Gastroesophageal sphincter (tissue), 4 donors: Measurements from ENCODE around the gene ADRA2A. TPM values are rescaled to one million over a fixed set of nuclear protein-coding genes. Genes with fewer than 3 reads are reported as not detected.

Source experiments
- ATAC-seq: fragments of 150-250 bp; one replicate; pipeline ENCODE4 v1.9.1; 2016; ENCODE audit warnings: mild to moderate bottlenecking, moderate library complexity
- H3K27ac ChIP-seq, 4 donors: fragments of 200-600 bp; sonication (generic) in 3 of 4; 1 replicate in 3 of 4; 2 replicates in 1 of 4; pipeline ENCODE4 v1.5.1; 2016 to 2019
- H3K27me3 ChIP-seq: fragments of 200-600 bp; sonication (generic); one replicate; pipeline ENCODE4 v1.5.1; 2019
- H3K36me3 ChIP-seq, 2 donors: fragments of 200-600 bp; sonication (generic); one replicate each; pipeline ENCODE4 v1.5.1; 2019; ENCODE audit warnings: control low read depth in 1 of 2
- H3K4me1 ChIP-seq, 3 donors: fragments of 200-600 bp; sonication (generic); 1 replicate in 2 of 3; 2 replicates in 1 of 3; pipeline ENCODE4 v1.5.1; 2016 to 2019; ENCODE audit warnings: control low read depth in 2 of 3
- H3K4me3 ChIP-seq, 2 donors: fragments of 200-600 bp; sonication (generic); one replicate each; pipeline ENCODE4 v1.5.1; 2019; ENCODE audit warnings: mild to moderate bottlenecking in 1 of 2, moderate library complexity in 1 of 2
- H3K9me3 ChIP-seq, 3 donors: fragments of 200-600 bp; sonication (generic); one replicate each; pipeline ENCODE4 v1.5.1; 2017 to 2019; ENCODE audit warnings: control low read depth in 2 of 3
- EP300 ChIP-seq: sonication (generic); formaldehyde crosslinking; IDR thresholded peaks from one replicate; pipeline ENCODE4 v1.6.1; 2017; ENCODE audit warnings: antibody characterized with exemption, mild to moderate bottlenecking
- POLR2A ChIP-seq, 2 donors: fragments of 450-650 bp; IDR thresholded peaks; one replicate each; pipeline ENCODE4 v1.6.1; 2017; ENCODE audit warnings: antibody characterized with exemption in 2 of 2, mild to moderate bottlenecking in 2 of 2, moderate library complexity in 1 of 2
- WGBS, 2 donors: methylation state at CpG; one replicate each; pipeline ENCODE4 v1.1.5; 2018; ENCODE audit warnings: low coverage in 1 of 2; 5-methylcytosine and 5-hydroxymethylcytosine counted together
- small RNA-seq, 4 donors: library from RNA; depleted of rRNA; stranded (forward); fragments of <200 nt; gene quantifications; one replicate each; pipeline ENCODE3, GENCODE V24; 2016
- total RNA-seq, 4 donors: library from RNA; depleted of rRNA; stranded (reverse); fragments of >200 nt; gene quantifications; one replicate each; pipeline ENCODE4 v1.1.0, GENCODE V29; 2016
- TF ChIP-seq, protein P1 (sequence below), 4 experiments: fragments of 200-600 bp in 2 of 4; fragments of 450-650 bp in 2 of 4; sonication (generic) in 1 of 4; IDR thresholded peaks; one replicate each; pipeline ENCODE4 v1.5.1; 2017 to 2019; ENCODE audit warnings: antibody characterized with exemption in 4 of 4, mild to moderate bottlenecking in 2 of 4, moderate library complexity in 2 of 4

Gene ADRA2A
- total RNA-seq, 4 donors from 2014 or later = 0.62 to 2.7 (median 1.6) TPM

DNA sequence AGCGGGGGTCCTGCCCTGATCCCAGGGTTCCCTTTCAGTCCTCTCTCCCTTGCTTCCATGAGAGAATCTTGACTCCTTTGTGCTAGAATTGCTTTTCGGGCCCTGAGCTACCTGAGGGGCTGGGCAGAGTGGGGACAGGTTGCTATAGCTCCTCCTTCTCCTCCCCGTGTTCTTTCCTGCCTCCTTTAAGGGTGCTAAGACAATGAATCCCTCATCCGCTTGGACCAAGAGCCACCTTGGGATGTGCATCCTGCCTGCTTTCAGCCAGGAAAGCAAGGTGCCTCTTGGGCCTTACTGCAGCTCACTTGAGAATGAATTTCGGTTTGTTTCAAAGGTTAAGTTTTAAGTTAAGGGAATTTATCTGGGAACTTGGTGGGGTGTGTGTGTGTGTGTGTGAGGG, 53.6 kb downstream of the ADRA2A start:
- Histone ChIP-seq H3K4me1 (no peaks in the 10 kb centered on the region), H3K9me3 (peaks cover 0 to 7% (median 0%) of the 10 kb centered on the region in 3 donors), H3K27me3 (peaks cover 15% of the 10 kb centered on the region), H3K36me3 (no peaks in the 10 kb centered on the region), H3K4me3 (no peak overlapping the region), H3K27ac (no peak overlapping the region)
- no peak for ATAC-seq
- 68 to 100% methylated on average over 1 to 4 of the region's 5 CpGs for WGBS, 2 donors
- TF ChIP-seq, protein P1, sequence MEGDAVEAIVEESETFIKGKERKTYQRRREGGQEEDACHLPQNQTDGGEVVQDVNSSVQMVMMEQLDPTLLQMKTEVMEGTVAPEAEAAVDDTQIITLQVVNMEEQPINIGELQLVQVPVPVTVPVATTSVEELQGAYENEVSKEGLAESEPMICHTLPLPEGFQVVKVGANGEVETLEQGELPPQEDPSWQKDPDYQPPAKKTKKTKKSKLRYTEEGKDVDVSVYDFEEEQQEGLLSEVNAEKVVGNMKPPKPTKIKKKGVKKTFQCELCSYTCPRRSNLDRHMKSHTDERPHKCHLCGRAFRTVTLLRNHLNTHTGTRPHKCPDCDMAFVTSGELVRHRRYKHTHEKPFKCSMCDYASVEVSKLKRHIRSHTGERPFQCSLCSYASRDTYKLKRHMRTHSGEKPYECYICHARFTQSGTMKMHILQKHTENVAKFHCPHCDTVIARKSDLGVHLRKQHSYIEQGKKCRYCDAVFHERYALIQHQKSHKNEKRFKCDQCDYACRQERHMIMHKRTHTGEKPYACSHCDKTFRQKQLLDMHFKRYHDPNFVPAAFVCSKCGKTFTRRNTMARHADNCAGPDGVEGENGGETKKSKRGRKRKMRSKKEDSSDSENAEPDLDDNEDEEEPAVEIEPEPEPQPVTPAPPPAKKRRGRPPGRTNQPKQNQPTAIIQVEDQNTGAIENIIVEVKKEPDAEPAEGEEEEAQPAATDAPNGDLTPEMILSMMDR (IDR thresholded peaks at IDR 0.05) = no peak
- TF ChIP-seq EP300 (no peak), POLR2A (IDR thresholded peaks at IDR 0.05) (no peak)

Small RNA genes lying within 50 kb of the gene (small RNA-seq; reads per million reads assigned to genes)
- gene AL355863.1 = 0 reads per million in 4 donors

Other genes starting within 250 kb of the ADRA2A start
- gene PDCD4, start 205.1 kb upstream of the ADRA2A start, total RNA-seq = 10 to 100 TPM; 69.1 to 74.6 (median 72.2) TPM
- gene BBIP1, start 157.8 kb upstream of the ADRA2A start, total RNA-seq = 10 to 100 TPM; 27.1 to 40.2 (median 28.7) TPM
- 10 to 100 TPM; 50.5 to 66.0 (median 58.4) TPM for gene SHOC2, start 157.4 kb upstream of the ADRA2A start, total RNA-seq